GM12891 (cell line): ENCODE data around the gene HRC.

Source experiments
- POLR2A ChIP-seq: IDR thresholded peaks from 2 replicates; pipeline ENCODE4 v1.6.1; 2011; ENCODE audit warnings: low read depth, low read length, control low read depth
- POLR2AphosphoS5 ChIP-seq: IDR thresholded peaks from 2 replicates; pipeline ENCODE4 v1.6.1; 2011; ENCODE audit warnings: low read depth, low read length, control low read depth
- SPI1 ChIP-seq: IDR thresholded peaks from 2 replicates; pipeline ENCODE4 v1.6.1; 2011; ENCODE audit warnings: low read depth, low read length, control low read depth

GRCh38 chr19:49152119-49152550 lies 3.1 kb downstream of the HRC start:
- TF ChIP-seq SPI1: no peak
- no peak for TF ChIP-seq POLR2A
- no peak for TF ChIP-seq POLR2AphosphoS5
